Measurements from ENCODE around the gene CSNK1G1.

Gene CSNK1G1

GRCh38 chr15:64311566-64311965, 44.4 kb downstream of the CSNK1G1 start:
- DNase-seq (ENCODE audit: low read depth in 1 of 2, low spot score in 1 of 2), result no peak
- in situ Hi-C loops (cut with HindIII; ENCODE audit: low pct_unique_long_range_greater_than_20kb, low sequenced_read_pairs), result no loop called here
- TF ChIP-seq JUND (IDR thresholded peaks at IDR 0.05; ENCODE audit: low read depth), result no peak

DNA sequence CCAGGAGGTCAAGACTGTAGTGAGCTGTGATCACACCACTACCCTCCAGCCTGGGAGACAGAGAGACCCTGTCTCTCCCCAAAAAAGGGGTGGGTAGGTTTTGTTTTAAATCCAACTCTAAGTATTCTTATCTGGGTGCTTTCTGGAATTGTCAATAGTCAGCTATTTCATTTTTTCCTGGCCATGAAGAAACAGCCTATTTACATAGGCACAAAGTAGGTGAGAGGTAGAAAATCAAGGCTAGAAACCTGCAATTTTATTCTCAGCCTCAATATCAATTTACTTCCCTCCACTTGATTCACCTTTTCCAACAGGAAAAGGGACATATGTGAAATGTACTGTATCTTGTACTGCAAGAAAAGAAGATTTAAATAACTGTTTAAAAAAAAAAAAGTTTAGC, 45.9 kb downstream of the CSNK1G1 start:
- in situ Hi-C loops (cut with HindIII; ENCODE audit: low pct_unique_long_range_greater_than_20kb, low sequenced_read_pairs), result no loop called here
- DNase-seq (ENCODE audit: low read depth in 1 of 2, low spot score in 1 of 2), result no peak

DNA sequence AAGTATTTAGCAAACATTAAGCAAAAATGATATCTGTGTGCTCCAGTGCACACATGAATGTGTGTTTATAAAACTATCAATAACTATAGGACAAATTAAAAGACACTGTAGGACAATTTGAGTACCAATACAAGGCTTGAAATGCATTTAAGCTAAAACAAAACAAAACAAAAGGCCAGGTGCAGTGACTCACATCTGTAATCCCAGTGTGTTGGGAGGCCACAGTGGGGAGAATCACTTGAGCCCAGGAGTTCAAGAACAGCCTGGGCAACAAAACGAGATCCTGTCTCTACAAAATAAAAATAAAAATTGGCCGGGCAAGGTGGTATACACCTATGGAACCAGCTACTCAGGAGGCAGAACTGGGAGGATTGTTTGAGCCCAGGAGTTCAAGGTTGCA, 50.7 kb downstream of the CSNK1G1 start:
- in situ Hi-C loops (cut with HindIII; ENCODE audit: low pct_unique_long_range_greater_than_20kb, low sequenced_read_pairs), result no loop called here
- DNase-seq (ENCODE audit: low read depth in 1 of 2, low spot score in 1 of 2), result no peak
- no peak for TF ChIP-seq JUND (IDR thresholded peaks at IDR 0.05; ENCODE audit: low read depth)

More for the DNA sequence above, 45.9 kb downstream of the CSNK1G1 start:
- no peak for TF ChIP-seq JUND (IDR thresholded peaks at IDR 0.05; ENCODE audit: low read depth)

GRCh38 chr15:64289550-64289949, 66.4 kb downstream of the CSNK1G1 start:
- in situ Hi-C loops (cut with HindIII; ENCODE audit: low pct_unique_long_range_greater_than_20kb, low sequenced_read_pairs), result no loop called here
- no peak for TF ChIP-seq JUND (IDR thresholded peaks at IDR 0.05; ENCODE audit: low read depth)
- DNase-seq (ENCODE audit: low read depth in 1 of 2, low spot score in 1 of 2), result no peak

- no peak for DNase-seq (ENCODE audit: low read depth in 1 of 2, low spot score in 1 of 2)
- in situ Hi-C loops (cut with HindIII; ENCODE audit: low pct_unique_long_range_greater_than_20kb, low sequenced_read_pairs), result no loop called here
These were observed 67.0 kb downstream of the CSNK1G1 start for GRCh38 chr15:64288999-64289398.

DNA sequence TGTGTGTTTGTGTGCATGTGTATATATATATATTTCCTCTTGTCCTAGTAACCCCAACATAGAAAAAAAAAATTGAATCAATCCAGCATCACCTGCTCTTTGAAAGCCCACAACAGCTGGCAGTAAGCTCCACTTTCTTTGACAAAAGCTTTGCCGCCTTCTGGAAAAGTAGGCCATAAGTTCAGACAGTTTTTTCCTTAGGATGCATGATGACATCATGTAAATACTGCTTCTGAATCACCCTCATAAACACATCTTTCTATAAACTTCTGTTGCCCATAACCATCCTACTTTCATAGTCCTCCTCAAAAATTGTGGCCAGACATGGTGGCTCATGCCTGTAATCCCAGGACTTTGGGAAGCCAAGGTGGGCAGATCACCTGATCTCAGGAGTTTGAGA, 67.4 kb downstream of the CSNK1G1 start:
- no peak for TF ChIP-seq JUND (IDR thresholded peaks at IDR 0.05; ENCODE audit: low read depth)
- DNase-seq (ENCODE audit: low read depth in 1 of 2, low spot score in 1 of 2), result no peak
- in situ Hi-C loops (cut with HindIII; ENCODE audit: low pct_unique_long_range_greater_than_20kb, low sequenced_read_pairs), result no loop called here

More at GRCh38 chr15:64288999-64289398, 67.0 kb downstream of the CSNK1G1 start:
- TF ChIP-seq JUND (IDR thresholded peaks at IDR 0.05; ENCODE audit: low read depth), result no peak

DNA sequence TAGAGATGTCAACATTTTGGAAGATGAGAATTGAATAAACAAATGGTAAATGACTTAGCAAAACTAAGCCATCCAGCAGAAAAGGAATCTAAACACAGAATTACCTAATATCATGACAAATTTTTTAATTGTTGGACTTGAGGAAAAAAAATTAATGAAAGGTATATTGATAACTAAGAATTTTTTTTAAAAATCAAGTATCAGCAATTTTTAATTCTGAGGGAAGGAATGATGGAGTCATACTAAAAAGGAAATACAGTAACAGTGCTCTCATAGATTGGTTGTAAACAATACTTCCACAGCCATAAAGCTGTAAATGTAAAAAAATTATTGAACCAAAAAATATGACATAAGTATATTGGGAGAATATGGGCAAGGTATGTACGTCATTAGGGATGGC, 68.0 kb downstream of the CSNK1G1 start:
- no peak for TF ChIP-seq JUND (IDR thresholded peaks at IDR 0.05; ENCODE audit: low read depth)
- in situ Hi-C loops (cut with HindIII; ENCODE audit: low pct_unique_long_range_greater_than_20kb, low sequenced_read_pairs), result no loop called here
- no peak for DNase-seq (ENCODE audit: low read depth in 1 of 2, low spot score in 1 of 2)

DNA sequence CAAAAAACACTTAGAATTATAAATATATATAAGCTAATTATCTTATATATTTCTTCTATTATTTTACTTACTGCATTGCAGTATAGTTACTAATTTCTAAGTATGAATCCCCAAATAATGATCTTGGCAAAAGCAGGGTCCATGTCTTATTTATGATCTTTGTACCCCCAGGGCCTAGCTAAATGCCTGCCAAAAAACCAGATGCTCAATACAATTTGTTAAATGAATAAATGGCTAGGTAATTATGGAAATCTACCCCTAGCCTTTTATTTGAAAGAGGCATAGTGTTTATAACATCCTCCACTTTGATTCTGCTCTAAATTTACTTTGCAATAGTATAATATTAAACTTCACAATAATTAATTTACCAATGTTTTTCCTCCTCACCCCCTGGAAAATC, 69.5 kb downstream of the CSNK1G1 start:
- no peak for DNase-seq (ENCODE audit: low read depth in 1 of 2, low spot score in 1 of 2)
- no peak for TF ChIP-seq JUND (IDR thresholded peaks at IDR 0.05; ENCODE audit: low read depth)
- in situ Hi-C loops (cut with HindIII; ENCODE audit: low pct_unique_long_range_greater_than_20kb, low sequenced_read_pairs), result no loop called here

- no peak for TF ChIP-seq JUND (IDR thresholded peaks at IDR 0.05; ENCODE audit: low read depth)
- in situ Hi-C loops (cut with HindIII; ENCODE audit: low pct_unique_long_range_greater_than_20kb, low sequenced_read_pairs), result no loop called here
These were observed 70.1 kb downstream of the CSNK1G1 start for GRCh38 chr15:64285871-64286270.

GRCh38 chr15:64285150-64285549, 70.8 kb downstream of the CSNK1G1 start:
- no peak for DNase-seq (ENCODE audit: low read depth in 1 of 2, low spot score in 1 of 2)
- TF ChIP-seq JUND (IDR thresholded peaks at IDR 0.05; ENCODE audit: low read depth), result no peak
- in situ Hi-C loops (cut with HindIII; ENCODE audit: low pct_unique_long_range_greater_than_20kb, low sequenced_read_pairs), result no loop called here

More at GRCh38 chr15:64285871-64286270, 70.1 kb downstream of the CSNK1G1 start:
- no peak for DNase-seq (ENCODE audit: low read depth in 1 of 2, low spot score in 1 of 2)

- in situ Hi-C loops (cut with HindIII; ENCODE audit: low pct_unique_long_range_greater_than_20kb, low sequenced_read_pairs), result no loop called here
- no peak for TF ChIP-seq JUND (IDR thresholded peaks at IDR 0.05; ENCODE audit: low read depth)
- no peak for DNase-seq (ENCODE audit: low read depth in 1 of 2, low spot score in 1 of 2)
These were observed 71.9 kb downstream of the CSNK1G1 start for GRCh38 chr15:64284042-64284441.

- TF ChIP-seq JUND (IDR thresholded peaks at IDR 0.05; ENCODE audit: low read depth), result no peak
- no peak for DNase-seq (ENCODE audit: low read depth in 1 of 2, low spot score in 1 of 2)
- in situ Hi-C loops (cut with HindIII; ENCODE audit: low pct_unique_long_range_greater_than_20kb, low sequenced_read_pairs), result no loop called here
These were observed 73.3 kb downstream of the CSNK1G1 start for GRCh38 chr15:64282701-64283100.

- in situ Hi-C loops (cut with HindIII; ENCODE audit: low pct_unique_long_range_greater_than_20kb, low sequenced_read_pairs), result no loop called here
- no peak for DNase-seq (ENCODE audit: low read depth in 1 of 2, low spot score in 1 of 2)
- no peak for TF ChIP-seq JUND (IDR thresholded peaks at IDR 0.05; ENCODE audit: low read depth)
These were observed 76.8 kb downstream of the CSNK1G1 start for GRCh38 chr15:64279131-64279530.

GRCh38 chr15:64275934-64276333, 80.0 kb downstream of the CSNK1G1 start:
- no peak for DNase-seq (ENCODE audit: low read depth in 1 of 2, low spot score in 1 of 2)
- no peak for TF ChIP-seq JUND (IDR thresholded peaks at IDR 0.05; ENCODE audit: low read depth)
- in situ Hi-C loops (cut with HindIII; ENCODE audit: low pct_unique_long_range_greater_than_20kb, low sequenced_read_pairs), result no loop called here

Measured in T47D (cell line).